ENCODE measurements around the gene DNER. TPM values are rescaled to one million over a fixed set of nuclear protein-coding genes. Genes with fewer than 3 reads are reported as not detected.

The DNER gene
- total RNA-seq, 1 experiment from 2014 or later: 8.4 TPM

DNA sequence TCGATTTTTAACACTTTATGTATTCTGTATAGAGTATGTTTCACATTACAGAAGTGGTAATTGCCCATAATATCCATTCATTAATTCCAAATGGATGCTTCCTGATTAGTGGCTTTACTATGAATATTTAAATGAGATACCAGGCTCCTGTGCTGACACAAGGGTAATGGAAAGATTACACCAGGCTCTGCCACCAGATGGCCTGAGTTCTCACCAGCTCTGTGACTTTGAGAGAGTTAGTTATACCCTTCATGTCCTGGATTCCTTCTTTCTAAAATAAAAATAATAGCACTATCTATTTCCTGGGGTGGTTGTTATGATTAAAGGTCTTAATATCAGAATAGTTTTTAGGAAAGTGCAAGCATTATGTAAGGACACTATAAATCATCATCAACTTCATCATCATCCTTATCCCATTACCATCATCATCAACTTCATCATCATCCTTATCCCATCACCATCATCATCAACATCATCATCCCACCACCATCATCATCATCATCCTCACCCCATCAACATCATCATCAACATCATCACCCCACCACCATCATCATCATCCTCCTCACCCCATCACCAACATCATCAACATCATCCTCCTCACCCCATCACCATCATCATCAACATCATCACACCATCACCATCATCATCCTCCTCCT lies 151.8 kb downstream of the DNER start:
- Histone ChIP-seq H3K27ac (ENCODE audit: low read depth, low read length, poor library complexity, severe bottlenecking) (no peak overlapping the region), H3K27me3 (replicated peaks; ENCODE audit: insufficient read depth, low read depth, low read length, poor library complexity) (no peaks in the 10 kb centered on the region), H3K4me3 (ENCODE audit: low read depth, low read length, poor library complexity, severe bottlenecking) (no peak overlapping the region), H3K36me3 (ENCODE audit: insufficient read depth, low read length, poor library complexity, severe bottlenecking) (no peaks in the 10 kb centered on the region), H3K4me1 (ENCODE audit: insufficient read depth, low read length, poor library complexity, severe bottlenecking) (no peaks in the 10 kb centered on the region), H3K9me3 (ENCODE audit: low read depth, low read length, poor library complexity, severe bottlenecking) (no peaks in the 10 kb centered on the region)
- intact Hi-C loops (cut with micrococcal nuclease; ENCODE audit: unreplicated experiment): no loop called here
- ChIA-PET CTCF (no interaction called here), POLR2A (ENCODE audit: low non-redundant PET) (no interaction called here)
- peak; percentile 17 for DNase-seq (ENCODE audit: low spot score)
- BruUV-seq (replicated peaks): no TSS peak
- TF ChIP-seq, protein P1, sequence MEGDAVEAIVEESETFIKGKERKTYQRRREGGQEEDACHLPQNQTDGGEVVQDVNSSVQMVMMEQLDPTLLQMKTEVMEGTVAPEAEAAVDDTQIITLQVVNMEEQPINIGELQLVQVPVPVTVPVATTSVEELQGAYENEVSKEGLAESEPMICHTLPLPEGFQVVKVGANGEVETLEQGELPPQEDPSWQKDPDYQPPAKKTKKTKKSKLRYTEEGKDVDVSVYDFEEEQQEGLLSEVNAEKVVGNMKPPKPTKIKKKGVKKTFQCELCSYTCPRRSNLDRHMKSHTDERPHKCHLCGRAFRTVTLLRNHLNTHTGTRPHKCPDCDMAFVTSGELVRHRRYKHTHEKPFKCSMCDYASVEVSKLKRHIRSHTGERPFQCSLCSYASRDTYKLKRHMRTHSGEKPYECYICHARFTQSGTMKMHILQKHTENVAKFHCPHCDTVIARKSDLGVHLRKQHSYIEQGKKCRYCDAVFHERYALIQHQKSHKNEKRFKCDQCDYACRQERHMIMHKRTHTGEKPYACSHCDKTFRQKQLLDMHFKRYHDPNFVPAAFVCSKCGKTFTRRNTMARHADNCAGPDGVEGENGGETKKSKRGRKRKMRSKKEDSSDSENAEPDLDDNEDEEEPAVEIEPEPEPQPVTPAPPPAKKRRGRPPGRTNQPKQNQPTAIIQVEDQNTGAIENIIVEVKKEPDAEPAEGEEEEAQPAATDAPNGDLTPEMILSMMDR (conservative IDR thresholded peaks at IDR 0.05; ENCODE audit: low read depth, low read length): 0 out of 2 replicates have a peak, but pooled peaks have one; percentile 25
- no peak for TF ChIP-seq EZH2 (IDR thresholded peaks at IDR 0.05; ENCODE audit: borderline replicate concordance, low read depth, low read length, poor library complexity, severe bottlenecking)

DNA sequence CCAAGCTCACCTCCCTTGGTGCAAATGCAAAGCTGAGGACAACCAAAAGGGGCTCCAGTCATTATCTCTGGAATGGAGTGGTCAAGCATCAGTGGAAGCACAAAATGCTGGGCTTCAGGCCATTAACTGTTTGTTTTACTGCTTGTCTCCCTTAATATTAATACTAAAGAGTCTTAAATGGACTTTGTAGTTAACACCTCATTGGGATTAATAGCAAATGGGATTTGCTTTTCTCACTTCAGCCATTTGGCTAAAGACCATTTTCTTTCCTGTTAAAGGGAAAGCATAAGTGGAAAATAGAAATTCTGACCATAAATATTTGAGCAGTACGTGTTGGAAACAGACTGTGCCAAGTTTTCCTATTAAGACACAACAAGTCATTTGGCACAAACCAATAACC lies 154.4 kb downstream of the DNER start:
- no peak overlapping the region for H3K4me3 ChIP-seq (ENCODE audit: low read depth, low read length, poor library complexity, severe bottlenecking)
- no peaks in the 10 kb centered on the region for H3K9me3 ChIP-seq (ENCODE audit: low read depth, low read length, poor library complexity, severe bottlenecking)
- POLR2A ChIA-PET (ENCODE audit: low non-redundant PET): no interaction called here
- no peaks in the 10 kb centered on the region for H3K27me3 ChIP-seq (replicated peaks; ENCODE audit: insufficient read depth, low read depth, low read length, poor library complexity)
- no peak for DNase-seq (ENCODE audit: low spot score)
- H3K4me1 ChIP-seq (ENCODE audit: insufficient read depth, low read length, poor library complexity, severe bottlenecking): no peaks in the 10 kb centered on the region
- CTCF ChIA-PET: no interaction called here
- intact Hi-C loops (cut with micrococcal nuclease; ENCODE audit: unreplicated experiment): no loop called here
- TF ChIP-seq EZH2 (IDR thresholded peaks at IDR 0.05; ENCODE audit: borderline replicate concordance, low read depth, low read length, poor library complexity, severe bottlenecking): no peak
- TF ChIP-seq, protein P1 (conservative IDR thresholded peaks at IDR 0.05; ENCODE audit: low read depth, low read length): no peak
- H3K27ac ChIP-seq (ENCODE audit: low read depth, low read length, poor library complexity, severe bottlenecking): no peak overlapping the region
- no peaks in the 10 kb centered on the region for H3K36me3 ChIP-seq (ENCODE audit: insufficient read depth, low read length, poor library complexity, severe bottlenecking)
- no TSS peak for BruUV-seq (replicated peaks)

DNA sequence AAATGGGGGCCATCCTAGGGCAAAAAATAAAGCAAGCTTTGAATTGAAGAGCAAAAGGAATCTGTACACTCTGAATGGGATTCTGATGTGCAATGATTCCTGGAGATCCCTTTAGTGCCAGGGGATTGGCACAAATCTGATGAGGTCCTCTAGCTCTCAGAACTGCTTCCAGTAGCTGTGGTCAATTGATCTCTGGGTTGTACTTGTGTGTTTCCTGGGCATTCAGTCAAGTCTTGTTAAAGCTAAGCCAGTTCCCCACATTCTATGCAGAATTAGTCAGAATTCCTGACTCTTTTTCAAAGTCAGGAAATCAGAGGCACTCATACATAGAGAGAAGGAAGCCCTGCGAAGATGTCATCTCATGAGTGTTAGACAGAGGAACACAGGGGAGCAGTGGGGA lies 161.3 kb downstream of the DNER start:
- BruUV-seq (replicated peaks): no TSS peak
- intact Hi-C loops (cut with micrococcal nuclease; ENCODE audit: unreplicated experiment): no loop called here
- Histone ChIP-seq H3K4me1 (ENCODE audit: insufficient read depth, low read length, poor library complexity, severe bottlenecking) (no peaks in the 10 kb centered on the region), H3K27me3 (replicated peaks; ENCODE audit: insufficient read depth, low read depth, low read length, poor library complexity) (no peaks in the 10 kb centered on the region), H3K9me3 (ENCODE audit: low read depth, low read length, poor library complexity, severe bottlenecking) (no peaks in the 10 kb centered on the region), H3K27ac (ENCODE audit: low read depth, low read length, poor library complexity, severe bottlenecking) (no peak overlapping the region), H3K36me3 (ENCODE audit: insufficient read depth, low read length, poor library complexity, severe bottlenecking) (no peaks in the 10 kb centered on the region), H3K4me3 (ENCODE audit: low read depth, low read length, poor library complexity, severe bottlenecking) (no peak overlapping the region)
- ChIA-PET POLR2A (ENCODE audit: low non-redundant PET) (no interaction called here), CTCF (no interaction called here)
- TF ChIP-seq, protein P1 (conservative IDR thresholded peaks at IDR 0.05; ENCODE audit: low read depth, low read length): no peak
- no peak for TF ChIP-seq EZH2 (IDR thresholded peaks at IDR 0.05; ENCODE audit: borderline replicate concordance, low read depth, low read length, poor library complexity, severe bottlenecking)
- no peak for DNase-seq (ENCODE audit: low spot score)
